NOMO-1 (cell line): ENCODE results near the gene THEM5.
"Not testable (repeated sequence)": the region's sequence is repeated elsewhere in the genome, so short reads cannot be mapped to it uniquely, and the experiment has no call there.

Experiments used
- DNase-seq, 2 experiments: peaks; one replicate each; lab custom pipeline; 2025; ENCODE audit not compliant: unreplicated experiment in 2 of 2; lab: John Stamatoyannopoulos, UW

The THEM5 gene

DNA sequence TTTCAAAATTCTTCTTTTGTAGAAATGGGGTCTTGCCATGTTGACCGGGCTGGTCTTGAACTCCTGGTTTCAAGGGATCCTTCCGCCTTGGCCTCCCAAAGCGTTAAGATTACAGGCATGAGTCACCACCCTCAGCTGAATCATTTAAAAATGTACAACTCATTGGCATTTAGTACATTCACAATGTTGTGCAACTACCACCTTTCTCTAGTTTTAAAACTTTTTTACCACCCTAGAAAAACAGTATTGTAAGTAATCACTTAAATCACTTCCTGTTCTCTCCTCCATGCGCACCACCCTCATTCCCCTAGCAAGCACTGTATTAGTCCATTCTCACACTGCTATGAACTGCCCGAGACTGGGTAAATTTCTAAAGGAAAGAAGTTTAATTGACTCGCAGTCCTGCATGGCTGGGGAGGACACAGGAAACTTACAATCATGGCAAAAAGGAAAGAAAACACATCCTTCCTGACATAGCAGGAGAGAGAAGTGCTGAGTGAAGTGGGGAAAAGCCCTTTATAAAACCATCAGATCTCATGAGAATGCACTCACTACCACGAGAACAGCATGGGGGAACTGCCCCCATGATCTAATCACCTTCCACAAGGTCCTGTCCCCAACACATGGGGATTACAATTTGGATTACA, 14.4 kb upstream of the THEM5 start:
- peak; percentile 77 to 90 for DNase-seq

- peak in 1 of 2 experiments; percentile 7 for DNase-seq
Observed at GRCh38 chr1:151867321-151867720, 13.8 kb upstream of the THEM5 start.

DNA sequence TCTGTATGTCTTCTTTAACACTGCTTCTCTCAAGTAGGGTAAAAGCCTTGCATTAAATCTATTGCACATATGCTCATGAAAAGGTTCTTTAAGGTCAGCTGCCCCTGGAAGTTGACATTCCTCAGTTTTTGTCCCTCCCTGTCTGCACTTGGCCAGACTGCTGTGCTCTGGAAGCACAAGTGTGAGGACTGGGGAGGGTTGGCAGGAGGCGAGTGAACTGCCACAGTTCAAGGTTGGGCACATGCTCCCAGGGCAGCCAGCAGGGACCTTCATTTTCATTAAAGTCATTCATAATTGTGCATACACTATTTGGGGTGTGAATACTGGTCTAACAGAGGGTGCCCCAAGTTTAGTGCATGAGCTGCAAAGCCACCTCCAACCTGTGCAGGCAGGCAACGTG, 10.9 kb upstream of the THEM5 start:
- no peak for DNase-seq

DNA sequence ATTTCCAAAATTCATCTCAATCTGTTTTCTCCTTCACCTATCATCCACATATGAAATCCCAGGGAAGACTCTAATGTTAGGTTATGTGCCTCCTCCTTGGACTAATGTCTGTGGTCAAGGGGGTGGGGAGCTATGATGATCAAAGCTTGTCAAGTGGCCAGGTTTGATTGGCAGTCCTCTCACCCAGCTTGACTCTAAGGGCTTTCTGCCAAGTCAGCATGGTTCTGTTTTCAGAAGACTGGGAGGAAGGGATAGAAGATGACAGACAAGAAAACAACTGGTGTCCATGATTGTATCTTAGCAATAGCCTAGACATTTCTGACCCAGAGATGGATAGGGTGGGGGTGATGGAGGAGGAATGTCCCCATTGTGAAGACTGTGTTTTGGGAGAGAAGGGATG, 9.1 kb upstream of the THEM5 start:
- no peak for DNase-seq

DNA sequence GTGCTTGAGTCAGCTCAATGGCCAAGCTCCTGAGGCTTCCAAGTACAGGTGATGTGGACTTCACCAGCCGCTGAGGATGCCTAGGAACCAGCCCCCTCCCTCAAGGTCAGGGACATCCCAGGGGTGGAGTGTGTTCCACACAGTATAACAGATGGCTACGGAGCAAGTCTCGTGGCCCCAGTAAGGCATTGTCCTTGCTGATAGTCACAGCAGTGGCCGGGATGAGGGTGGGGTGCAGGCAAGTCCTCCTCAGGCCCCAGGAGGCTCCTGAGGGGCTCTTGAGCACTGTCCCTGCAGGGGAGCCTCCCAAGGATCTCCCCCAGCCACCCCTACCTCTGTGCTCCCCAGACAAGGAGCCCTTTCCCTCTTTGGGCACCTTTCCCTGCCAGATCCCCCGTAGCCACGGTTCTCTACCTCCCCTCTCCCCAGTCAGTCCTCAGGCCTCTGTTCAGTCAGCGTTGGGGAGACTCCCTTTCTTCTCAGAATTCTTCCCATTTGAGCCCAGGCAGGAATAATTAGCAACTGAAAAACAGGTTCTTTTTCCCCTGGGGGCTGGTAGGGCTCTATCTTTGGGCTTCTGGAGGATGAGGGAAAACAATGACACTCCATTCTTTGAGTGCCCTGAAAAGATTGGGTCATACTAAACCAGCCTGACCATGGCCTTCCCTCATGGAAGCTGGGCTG, 7.1 kb upstream of the THEM5 start:
- no peak for DNase-seq

DNA sequence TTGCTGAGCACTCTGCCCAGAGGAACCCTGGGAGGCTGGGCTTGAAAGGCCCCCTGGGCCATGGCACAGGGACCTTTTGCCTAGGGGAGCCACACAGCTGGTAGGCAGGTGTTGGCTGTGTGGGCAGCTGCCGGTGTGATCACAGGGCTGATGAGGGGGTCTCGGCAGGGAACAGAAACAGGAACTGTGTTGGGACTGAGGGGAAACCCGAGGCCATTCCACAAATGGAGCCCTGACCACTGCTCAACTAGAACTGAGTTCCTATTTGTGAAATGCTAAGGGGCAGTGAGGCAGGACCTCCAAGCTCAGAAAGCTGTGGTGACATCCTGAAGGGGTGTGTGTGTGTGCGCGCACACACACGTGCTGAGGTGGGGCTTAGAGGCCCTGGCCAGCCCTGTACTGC, 6.4 kb upstream of the THEM5 start:
- DNase-seq: no peak

- DNase-seq: no peak
Observed at GRCh38 chr1:151858886-151859665, 5.6 kb upstream of the THEM5 start.

DNA sequence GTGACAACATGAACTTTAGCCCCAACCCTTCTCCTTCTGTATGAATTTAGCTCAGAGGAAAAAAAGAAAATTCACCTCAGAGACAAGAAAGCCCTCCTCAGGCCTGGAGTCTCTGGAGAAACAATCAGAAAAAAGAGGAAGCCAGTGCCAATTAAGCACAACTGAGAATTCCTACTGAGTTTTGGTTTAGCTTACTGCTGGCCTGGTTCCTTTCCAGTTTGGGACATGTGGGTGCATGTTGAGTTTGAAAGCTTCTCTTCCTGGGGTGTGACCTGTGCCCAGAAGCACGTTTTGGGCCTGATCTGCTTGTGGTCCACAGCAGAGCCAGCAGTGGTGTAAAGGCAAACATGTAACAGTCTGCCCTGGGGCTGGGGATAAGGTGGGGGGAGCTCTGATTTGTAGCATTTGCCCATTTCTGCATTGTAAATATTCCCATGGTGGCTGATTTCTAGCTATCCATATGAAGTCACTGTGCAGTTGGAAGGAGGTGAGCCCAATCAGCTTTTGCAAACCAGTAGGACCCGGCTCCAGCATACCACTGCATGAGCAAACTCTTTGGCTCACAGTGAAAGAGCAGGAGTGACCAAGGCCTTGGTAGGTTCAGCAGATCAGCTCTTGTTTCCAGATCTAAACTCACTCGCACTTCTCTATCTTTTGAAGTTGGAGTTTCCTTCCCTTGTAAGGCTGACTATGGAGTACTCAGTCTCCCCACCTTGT, 4.7 kb upstream of the THEM5 start:
- no peak for DNase-seq

GRCh38 chr1:151855933-151856332, 2.4 kb upstream of the THEM5 start:
- peak in 1 of 2 experiments; percentile 39 for DNase-seq

DNA sequence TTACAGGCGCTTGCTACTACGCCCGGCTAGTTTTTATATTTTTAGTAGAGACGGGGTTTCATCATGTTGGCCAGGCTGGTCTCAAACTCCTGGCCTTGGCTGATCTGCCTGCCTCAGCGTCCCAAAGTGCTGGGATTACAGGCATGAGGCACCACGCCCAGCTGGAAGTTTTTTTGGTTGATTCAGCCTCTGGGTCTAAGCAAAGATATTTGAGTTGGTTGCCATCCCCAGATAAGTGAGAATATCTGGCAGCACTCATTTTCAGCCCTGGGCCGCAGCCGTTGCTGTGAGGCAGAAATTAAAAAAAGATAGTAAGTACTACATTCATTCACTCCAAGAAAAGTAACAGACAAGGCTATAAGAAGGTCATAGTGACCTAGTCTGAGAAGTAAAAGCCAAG, 2.0 kb upstream of the THEM5 start:
- not testable (repeated sequence) for DNase-seq

DNA sequence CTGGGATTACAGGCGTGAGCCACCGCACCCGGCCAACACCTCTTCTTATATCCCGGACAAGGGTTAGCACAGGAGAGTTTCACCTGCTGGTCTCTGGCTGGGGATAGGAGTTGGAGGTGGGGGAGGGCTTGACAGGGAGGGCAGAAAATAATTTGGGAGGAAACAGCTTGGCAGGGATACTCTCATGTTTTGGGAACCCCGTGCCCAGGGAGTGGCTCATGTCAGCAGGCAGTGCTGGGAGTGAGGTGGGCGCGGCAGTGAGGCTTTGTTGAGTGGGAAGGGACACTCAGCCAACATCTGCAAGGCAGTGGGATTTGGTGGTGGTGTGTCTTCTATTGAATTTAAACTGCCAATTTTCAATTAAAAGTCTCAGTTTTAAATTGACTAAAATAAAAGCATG, 1.1 kb upstream of the THEM5 start:
- no peak for DNase-seq

DNA sequence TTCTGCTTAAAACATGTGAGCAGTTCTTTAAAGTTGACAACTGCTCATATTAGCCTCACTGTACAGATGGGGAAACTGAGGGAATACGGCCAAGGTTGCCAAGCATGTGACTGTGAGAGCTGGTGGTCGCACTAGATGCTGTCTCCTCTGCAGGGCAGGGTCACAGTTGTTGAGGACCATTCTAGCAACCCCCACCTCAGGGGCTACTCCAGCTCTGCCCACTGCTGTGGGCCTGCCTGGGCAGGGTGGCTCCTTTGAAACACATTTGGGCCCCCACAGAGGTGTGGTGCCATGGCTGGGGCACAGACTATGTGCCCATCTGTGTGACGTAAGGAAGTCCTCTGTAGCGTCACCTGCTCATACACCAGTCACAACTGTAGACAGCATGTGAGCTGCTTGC, 779 bp downstream of the THEM5 start:
- DNase-seq: no peak

DNA sequence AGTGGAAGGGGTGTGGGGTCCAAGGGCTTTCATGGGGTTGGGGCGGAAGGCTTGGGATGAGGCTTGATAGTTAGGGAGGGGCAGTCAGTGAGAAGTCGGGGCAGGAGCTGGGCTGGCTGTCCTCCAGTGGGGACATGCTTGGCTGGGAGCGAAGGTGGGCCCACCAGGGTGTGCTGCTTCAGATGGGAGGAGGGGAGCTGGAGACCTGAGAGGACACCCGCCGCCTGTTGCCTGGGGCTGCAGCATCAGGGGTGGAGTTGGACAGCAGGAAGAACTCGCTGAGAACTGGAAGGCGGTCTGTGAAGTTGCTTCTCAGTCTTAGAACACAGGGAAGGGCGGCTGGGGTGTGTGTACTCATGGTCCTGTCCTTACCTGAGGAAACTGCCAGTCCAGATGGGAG, 1.6 kb downstream of the THEM5 start:
- no peak for DNase-seq

DNA sequence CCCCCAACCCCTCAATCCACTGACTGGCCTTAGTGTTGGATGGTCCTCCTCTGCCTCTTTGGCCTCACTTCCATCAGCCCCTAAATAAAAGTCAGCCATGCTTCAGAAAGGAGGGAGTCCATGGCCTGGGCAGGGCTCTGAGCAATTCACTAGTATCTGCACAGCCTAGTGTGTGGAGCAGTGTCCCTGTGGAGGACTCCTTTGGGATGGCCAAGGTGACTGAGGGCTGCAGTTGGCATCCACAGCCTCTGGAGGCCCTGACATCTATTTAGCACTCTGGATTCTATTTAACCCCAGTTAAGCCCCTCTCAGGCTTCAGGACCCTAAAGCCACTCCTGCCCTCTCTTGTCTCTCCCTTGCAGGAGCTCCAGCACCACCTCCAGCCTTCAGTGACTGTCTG, 3.6 kb downstream of the THEM5 start:
- no peak for DNase-seq

DNA sequence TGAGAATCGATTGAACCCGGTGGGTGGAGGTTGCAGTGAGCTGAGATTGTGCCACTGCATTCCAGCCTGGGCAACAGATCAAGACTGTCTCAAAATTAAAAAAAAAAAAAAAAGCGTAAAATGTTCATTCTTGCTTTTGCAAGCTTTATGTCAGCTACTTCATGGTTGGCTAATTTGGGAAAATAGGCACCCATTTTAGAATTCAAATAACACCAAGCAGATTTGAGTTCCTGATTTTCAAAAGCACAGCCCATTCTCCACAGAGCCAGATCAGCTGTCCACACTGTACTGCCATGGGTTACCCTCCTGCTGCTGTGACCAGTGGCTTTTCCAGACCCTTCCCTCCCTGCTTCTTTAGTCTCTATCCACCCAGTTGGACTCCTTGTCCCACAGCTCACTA, 4.4 kb downstream of the THEM5 start:
- no peak for DNase-seq

DNA sequence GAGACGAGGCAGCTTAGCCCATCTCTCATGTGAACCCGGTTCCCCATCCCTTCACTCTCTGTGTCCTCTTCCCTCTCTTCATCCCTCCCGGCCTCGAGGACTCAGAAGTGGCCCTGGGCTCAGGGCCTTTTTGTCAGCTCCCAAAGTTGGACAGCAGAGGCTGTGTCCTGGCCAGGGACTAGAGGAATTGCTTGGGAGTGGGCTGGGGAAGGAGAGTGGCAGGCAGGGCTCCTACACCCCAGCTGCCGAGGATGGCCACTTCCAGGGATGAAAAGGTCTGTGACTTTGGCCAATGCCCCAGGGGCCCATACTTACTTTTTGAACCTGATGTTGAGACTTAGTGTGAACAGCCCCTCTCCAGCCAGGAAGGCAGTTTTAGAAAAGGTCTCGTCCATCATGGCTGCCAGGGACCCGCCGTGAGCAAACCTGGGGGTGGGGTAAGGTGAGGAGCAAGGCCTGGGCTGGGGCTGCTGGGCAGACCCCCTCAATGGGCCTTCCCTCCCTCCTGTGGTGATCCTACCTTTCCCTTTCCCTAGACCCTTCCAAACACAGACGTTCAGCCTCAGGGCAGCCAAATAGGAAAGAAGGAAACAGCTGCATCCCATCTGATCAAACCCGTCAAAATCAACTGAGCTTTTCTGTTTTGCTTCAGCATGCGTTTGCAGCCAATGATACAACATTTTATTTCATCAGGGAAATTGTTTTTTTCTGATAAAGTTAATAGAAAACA, 5.5 kb downstream of the THEM5 start:
- DNase-seq: no peak

DNA sequence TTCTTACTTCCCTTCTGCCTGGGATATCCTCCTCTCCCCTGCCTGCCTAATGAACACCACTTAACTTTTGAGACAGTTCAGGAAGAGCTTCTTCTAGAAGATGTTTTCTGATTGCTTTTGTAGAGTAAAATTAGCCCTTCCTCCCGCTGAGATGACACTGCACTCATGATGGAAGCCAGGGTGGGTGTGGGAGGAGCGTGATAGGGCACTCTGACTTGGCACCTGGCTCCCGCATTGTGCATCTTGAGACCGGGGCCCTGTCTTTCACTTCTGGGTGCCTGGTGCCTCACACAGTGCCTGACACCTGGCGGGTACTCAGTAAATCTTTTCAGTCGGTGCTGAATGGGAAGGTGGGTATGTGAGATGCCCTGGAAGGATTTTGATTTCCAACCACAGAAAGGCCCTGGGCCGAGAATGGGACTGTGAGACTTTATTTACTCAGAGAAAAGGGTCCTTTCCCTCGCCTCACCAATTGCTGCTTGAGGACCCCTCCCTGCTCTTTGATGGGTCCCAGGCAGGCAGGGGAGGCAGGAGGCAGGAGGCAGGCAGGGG, 6.8 kb downstream of the THEM5 start:
- DNase-seq: no peak

DNA sequence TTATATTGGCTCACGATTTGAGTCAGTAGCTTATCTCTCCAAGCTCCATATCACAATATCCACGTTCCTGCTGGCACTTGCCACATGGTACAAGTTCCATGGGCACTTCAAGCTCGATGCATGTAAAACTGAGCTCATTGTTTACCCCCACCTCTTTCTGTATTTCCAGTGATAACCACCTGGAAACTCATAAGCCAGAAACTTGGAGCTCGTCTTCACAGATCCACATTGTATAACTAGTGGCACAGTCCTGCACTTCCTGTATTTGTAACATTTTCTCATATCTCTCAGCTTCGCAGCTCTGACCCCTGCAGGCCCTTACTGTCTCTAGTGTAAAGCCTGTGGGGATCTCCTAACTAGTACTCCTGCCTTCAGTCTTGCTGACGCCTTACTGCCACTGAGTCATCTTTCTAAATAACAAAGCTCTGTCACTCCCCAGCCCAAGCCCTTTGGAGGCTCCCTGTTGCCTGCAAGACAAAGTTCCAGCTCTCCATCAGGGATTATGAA, 7.4 kb downstream of the THEM5 start:
- DNase-seq: peak in 1 of 2 experiments; percentile 11

DNA sequence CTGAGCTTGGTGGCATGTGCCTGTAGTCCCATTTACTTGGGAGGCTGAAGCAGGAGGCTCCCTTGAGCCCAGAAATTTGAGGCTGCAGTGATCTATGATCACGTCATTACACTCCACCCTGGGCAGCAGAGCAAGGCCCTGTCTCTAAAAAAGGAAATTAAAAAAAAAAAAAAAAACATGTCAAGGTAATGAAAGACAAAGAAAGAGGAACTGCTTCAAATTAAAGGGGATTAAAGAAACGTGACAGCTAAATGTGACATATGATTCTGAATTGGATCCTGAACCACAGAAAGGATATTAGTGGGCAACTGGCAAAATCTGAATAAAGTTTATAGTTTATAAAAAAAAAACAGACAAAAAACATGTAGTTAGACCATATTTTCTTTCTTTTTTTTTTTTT, 10.1 kb downstream of the THEM5 start:
- peak in 1 of 2 experiments; percentile 23 for DNase-seq

DNA sequence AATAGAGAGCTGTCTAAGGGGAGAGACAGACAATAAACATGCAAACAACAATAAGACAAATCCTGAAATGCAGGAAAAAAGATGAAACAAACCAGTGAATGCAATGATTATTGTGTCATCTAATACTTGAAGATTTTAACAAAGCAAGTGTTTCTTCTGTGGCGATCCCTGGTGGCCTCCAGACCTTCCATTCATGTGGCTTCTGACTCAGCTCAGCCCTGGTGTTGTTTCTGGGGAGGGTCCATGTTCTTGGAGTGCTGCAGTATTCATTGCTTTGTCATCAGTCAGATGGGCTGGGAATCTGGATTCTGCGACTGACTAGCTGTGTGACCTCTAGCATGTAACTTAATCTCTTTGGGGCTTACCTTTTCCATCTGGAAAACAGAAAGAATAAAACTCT, 12.4 kb downstream of the THEM5 start:
- DNase-seq: no peak
